Bone marrow (tissue), 2 donors: ENCODE results near the gene PRC1.
"Not testable (repeated sequence)": the region's sequence is repeated elsewhere in the genome, so short reads cannot be mapped to it uniquely, and the experiment has no call there.

Source experiments
- DNase-seq, 2 donors: peaks; one replicate each; lab custom pipeline; 2025; lab: John Stamatoyannopoulos, UW

Gene PRC1

DNA sequence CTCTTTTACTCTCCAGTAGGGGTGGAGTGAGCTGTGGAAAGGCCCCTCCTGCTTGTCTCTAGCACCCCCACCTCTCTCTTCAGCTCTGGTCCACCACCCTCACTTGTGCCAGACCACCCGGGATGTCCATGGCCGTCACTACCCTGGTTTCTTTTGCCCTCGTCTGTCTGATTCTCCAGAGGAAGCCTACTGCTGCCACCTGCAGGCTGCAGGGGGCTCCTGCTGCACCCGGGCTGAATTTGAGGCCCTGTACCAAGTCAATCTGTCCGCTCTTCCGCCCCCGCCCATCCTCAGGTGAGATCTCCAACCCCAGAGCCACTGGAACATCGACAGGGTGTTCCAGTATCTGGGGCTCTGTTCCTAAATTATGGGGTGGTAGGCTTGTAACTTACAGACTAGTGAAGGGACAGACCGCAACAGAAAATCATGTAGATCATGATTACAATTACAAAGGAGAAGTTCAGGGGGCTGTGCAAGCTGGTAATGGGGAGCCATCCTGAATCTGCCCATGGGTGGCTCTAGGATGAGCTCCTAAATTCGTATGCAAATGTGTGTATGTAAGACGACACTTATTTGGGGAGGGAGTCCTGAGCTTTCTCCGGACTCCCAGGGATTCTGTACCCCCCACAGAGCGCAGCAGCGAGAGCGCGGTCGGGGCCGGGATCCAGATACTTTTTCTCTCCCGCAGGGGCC lies 59.9 kb downstream of the PRC1 start:
- DNase-seq, result peak; percentile 39 to 72

GRCh38 chr15:90933301-90933700 lies 61.0 kb downstream of the PRC1 start:
- DNase-seq, result no peak

DNA sequence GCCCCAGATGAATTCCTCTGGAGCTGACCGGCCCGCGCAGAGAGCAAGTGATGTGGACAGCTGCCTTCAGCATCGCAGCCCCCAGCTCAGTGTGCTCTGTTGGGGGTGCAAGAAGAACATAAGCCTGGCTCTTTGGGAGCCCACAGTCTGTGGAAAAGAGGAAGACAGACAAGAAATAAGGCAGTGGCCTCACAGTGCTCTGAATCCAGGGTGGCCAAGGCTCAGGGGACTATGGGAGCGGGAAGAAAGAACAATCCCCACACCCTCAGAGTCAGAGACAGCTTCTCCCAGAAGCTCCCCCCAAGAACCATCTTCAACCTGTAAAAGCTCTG lies 61.7 kb downstream of the PRC1 start:
- no peak for DNase-seq

- DNase-seq, result peak; percentile 70 to 76
These were observed 62.3 kb downstream of the PRC1 start, which contains the start of gene HDDC3 for GRCh38 chr15:90931828-90932659. Gene HDDC3, minus strand, starts transcription at chr15:90932549. Its CDS starts 9 bp downstream, at chr15:90932540.

GRCh38 chr15:90931575-90931827 lies 62.8 kb downstream of the PRC1 start:
- DNase-seq, result no peak

- DNase-seq, result no peak
These were observed 63.3 kb downstream of the PRC1 start for GRCh38 chr15:90930861-90931574.

- DNase-seq, result no peak
These were observed 64.9 kb downstream of the PRC1 start for GRCh38 chr15:90929246-90930019.

DNA sequence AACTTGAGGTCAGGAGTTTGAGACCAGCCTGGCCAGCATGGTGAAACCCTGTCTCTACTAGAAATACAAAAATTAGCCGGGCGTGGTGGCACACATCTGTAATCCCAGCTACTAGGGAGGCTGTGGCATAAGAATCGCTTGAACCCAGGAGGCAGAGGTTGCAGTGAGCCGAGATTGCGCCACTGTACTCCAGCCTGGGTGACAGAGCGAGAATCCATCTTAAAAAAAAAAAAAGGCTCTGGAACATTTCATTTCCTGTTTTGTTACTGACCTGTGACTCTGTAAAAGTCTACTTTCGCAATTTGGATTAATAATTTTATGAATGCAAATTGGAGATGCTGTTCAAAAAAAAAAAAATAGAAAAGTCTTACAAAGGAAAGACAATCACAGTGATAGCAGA lies 66.2 kb downstream of the PRC1 start:
- DNase-seq, result not testable (repeated sequence)

DNA sequence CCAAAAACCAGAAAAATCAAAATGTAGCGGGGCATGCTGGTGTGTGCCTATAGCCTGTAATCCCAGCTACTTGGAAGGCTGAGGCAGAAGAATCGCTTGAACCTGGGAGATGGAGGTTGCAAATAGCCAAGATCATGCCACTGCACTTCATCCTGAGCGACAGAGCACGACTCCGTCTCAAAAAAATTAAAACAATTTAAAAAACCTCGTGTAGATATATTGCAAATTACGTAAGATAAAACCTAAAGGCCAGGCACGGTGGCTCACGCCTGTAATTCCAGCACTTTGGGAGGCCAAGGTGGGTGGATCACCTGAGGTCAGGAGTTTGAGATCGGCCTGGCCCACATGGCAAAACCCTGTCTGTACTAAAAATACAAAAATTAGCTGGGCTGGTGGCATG lies 67.6 kb downstream of the PRC1 start:
- not testable (repeated sequence) for DNase-seq

GRCh38 chr15:90924375-90924774 lies 70.0 kb downstream of the PRC1 start:
- DNase-seq, result no peak

GRCh38 chr15:90922712-90923322 lies 71.5 kb downstream of the PRC1 start:
- not testable (repeated sequence) for DNase-seq

- DNase-seq, result no peak
These were observed 72.4 kb downstream of the PRC1 start for GRCh38 chr15:90921887-90922286.

- DNase-seq, result no peak
These were observed 75.5 kb downstream of the PRC1 start for GRCh38 chr15:90918835-90919234.

DNA sequence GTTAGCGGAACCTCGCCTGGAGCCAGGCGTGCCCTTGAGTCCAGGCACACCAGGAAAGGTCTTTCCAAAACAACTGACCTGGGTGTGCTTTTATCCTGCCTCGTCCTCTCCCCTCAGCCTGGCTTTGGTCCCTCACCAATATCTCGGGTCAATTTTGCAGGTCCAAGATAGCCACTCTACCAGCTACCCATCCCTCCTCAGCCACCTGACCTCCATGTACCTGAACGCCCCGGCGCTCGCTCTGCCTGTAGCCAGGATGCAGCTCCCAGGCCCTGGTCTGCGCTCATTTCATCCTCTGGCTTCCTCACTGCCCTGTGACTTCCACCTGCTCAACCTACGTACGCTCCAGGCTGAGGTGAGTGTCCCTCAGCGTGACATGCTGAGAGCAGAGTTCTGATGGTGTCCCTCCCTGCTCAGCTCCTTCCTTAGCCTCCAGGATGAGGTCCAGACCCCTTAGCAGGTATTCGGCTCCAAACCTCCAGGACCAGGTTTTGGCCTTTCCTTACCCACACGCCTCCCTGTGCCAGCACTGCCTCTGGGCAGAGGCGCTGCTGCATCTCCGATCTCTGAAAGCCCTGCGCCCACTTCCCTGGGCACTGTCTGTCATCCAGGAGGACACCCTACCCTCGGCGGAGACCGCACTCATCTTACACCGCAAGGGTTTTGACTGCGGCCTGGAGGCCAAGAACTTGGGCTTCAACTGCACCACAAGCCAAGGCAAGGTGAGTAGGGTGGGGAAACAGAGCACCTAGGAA lies 76.1 kb downstream of the PRC1 start:
- no peak for DNase-seq

DNA sequence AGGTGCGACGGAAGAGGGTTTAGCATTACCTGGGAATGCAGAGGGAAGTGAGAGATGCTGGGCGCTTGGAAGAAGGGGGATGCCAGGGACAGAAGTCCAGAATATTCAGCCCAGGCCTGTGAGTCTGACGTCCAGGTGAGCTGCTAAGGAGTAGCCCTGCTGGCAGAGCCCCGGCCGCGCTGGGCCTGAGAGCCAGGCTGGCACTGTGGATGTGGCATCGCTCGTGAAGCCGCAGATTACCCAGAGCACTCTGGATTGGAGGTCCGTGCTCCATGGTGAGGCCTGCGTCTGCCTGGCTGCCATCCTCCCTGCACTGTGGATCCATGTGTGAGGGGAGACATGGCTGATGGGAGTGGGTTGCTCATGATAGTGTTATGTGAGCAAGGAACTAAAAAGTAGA lies 76.8 kb downstream of the PRC1 start:
- no peak for DNase-seq

DNA sequence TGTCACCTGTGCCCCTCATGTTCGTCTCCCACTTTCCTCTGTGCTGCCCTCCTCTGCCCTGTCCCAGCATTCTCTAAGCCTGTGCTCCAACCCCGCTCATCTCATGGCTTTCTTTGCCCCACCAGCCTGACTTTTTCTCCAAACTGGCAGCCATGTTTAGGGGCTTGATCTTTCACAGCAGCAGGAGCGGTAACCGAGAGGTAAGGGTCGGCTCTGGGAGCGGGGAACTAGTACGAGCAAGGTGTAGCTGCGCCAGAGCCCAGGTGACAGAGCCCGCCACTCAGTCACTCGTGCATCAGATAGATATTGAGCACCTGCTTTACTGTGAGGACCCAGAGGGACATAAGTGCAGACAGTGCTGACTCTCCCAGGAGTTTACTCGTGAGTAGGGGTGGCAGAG lies 77.9 kb downstream of the PRC1 start:
- no peak for DNase-seq
